GM21381 (cell line): ENCODE data around the gene DUXB.

Experiments used
- ATAC-seq: cut with Tn5 transposase; IDR thresholded peaks from one replicate; pipeline ENCODE4 v1.9.1; 2021; ENCODE audit warnings: mild to moderate bottlenecking, moderate library complexity; ENCODE audit not compliant: unreplicated experiment

Gene DUXB, protein sequence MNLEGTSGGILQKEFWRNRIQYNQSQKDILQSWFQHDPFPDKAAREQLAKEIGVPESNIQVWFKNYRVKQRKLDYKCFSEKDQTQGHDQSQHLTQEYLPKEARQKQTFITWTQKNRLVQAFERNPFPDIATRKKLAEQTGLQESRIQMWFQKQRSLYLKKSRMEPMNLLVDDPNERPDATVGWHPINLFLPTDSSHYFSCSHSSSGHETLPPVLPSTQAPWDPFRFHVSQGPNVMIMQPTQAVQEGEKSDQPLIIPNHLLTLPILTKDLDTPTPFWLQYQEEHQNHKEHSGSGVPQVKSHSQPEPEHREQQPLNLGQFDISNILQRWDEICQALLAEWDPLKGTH

DNA sequence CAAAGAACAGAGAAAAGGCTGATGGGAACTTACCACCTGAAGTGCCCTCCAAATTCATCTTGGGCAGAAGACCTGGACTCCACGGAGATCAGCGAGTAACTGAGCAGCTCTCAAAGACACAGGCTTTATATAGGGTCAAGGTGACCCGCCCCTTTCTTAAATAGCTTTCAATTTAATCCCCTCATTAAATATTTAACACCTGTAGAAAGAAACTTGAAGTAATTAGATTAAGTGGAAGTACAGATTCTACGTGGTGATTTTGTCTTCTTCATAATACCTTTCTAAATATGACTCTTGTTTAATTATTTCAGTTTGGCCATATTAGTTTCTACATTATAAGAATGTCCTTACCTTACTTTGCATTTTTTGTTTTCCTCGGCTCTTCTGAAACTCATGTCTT is at the start of gene DUXB:
Gene DUXB, minus strand, starts transcription at position 101 of the 400 bp plus-strand sequence. Its CDS starts 43 bp downstream, at position 58.
- no peak for ATAC-seq

DNA sequence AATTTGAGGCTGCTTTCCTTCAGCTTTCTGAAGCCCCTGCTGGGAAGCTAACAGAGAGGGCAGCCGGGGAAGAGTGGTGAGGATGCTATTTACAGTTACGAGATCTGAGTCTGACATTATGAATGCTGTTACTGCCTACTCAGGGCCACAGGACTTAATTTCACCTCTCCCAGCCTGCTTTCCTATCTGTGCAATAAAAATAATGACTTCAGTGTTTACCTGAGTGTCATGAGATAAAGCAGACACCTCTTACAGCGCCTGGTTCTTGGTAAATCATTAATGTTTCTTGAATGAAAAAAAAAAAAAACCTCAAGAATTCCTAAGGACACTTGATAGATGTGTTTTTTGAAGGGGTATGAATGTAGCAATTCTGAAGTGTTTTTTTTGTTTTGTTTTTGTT is 49.3 kb upstream of the DUXB start:
- ATAC-seq = no peak

GRCh38 chr16:75746359-75746758 is 45.1 kb upstream of the DUXB start:
- no peak for ATAC-seq

DNA sequence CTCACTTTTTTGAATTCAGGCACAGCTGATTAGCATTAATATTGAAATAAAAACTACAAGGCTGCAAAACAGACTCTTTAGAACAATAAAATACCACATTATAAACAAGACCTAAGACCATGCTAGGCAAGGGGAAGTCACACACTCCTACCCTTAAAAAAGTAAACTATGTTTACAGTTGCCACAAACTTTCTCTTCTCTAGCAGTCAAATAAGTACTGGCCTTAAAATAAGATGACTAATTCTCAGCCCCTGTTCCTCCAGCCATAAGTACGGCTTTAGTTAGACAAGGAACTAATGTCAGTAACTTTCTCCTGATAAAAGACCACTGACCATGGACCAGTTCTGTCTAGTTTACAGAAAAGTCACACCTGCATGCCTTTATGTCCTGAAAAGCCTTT is 44.6 kb upstream of the DUXB start:
- no peak for ATAC-seq

GRCh38 chr16:75745242-75745641 is 44.0 kb upstream of the DUXB start:
- no peak for ATAC-seq

GRCh38 chr16:75742424-75743047 is 41.3 kb upstream of the DUXB start:
- no peak for ATAC-seq

GRCh38 chr16:75733305-75734211 is 32.3 kb upstream of the DUXB start:
- no peak for ATAC-seq

- no peak for ATAC-seq
These were observed 31.6 kb upstream of the DUXB start for GRCh38 chr16:75732871-75733270.

GRCh38 chr16:75727221-75727620 is 26.0 kb upstream of the DUXB start:
- ATAC-seq = no peak

- no peak for ATAC-seq
These were observed 25.1 kb upstream of the DUXB start, which contains the start of gene CPHXL for GRCh38 chr16:75726390-75726789. Gene CPHXL, minus strand, starts transcription at chr16:75726490. Its CDS starts 48 bp downstream, at chr16:75726442.

DNA sequence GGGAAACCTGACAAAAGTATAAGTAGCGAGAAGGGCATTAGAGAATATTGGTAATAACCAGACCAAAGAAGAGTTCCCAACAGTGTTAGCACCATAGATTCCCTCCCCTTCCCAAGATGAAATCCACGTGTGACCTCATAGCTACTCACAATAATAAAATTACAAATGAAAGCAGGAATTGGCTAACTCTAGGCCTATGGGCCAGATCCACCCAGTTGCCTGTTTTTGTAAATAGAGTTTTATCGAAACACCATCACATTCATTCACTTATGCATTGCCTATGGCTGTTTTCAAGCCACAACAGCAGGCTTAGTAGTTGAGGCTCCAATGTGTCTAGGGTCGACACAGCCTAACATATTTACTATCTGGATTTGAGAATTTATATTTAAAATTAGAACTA is 17.2 kb upstream of the DUXB start:
- no peak for ATAC-seq

DNA sequence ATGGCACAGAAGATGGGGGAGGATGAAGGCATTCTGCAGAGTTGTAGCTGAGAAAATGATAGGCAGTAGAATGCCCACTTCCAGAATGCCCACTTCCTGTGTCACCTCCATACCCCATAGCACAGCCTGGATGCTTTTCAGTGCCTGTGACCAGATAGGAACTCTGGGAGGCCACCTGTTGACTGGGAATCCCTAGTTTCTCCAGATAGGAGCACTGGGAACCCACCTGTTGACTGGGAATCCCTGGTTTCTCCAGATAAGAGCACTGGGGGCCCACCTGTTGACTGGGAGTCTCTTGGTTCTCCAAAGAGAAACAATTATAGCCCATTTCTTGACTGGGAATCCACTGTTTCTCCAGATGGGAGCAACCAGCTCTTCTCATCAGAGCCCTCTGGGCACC is 13.4 kb upstream of the DUXB start:
- no peak for ATAC-seq

DNA sequence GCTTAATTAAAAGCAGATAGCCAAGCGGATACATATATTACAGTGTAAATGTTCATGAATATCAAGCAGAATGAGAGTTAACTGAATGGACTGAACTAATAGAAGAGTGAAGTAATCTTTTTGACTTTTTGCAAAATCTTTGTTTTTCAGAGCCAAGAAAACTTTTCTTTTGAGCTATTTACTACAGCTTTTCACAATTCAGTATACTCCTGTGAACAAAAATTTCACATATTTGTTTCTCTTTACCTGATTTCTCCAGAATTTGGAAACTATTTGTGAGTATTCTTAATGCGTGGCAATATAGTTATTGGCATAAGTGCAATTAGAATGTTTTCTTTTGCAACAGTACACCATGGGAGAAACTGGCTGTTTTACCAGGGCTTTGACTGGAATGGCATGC is 9.1 kb upstream of the DUXB start:
- no peak for ATAC-seq

DNA sequence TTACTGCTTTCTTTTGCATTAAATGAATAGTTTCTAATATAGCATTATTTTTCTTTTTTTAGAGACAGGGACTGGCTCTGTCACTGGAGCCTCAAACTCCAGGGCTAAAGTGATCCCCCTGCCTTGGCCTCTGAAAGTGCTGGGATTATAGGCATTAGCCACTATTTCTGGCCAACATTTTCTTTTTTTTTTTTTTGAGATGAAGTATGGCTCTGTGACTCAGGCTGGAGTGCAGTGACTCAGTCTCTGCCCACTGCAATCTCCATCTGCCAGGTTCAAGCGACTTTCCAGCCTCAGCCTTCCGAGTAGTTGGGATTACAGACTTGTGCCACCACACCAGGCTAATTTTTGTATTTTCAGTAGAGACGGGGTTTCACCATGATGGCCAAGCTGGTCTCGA is 2.0 kb upstream of the DUXB start:
- ATAC-seq = no peak

- ATAC-seq = no peak
These were observed 981 bp upstream of the DUXB start for GRCh38 chr16:75702242-75702641.

DNA sequence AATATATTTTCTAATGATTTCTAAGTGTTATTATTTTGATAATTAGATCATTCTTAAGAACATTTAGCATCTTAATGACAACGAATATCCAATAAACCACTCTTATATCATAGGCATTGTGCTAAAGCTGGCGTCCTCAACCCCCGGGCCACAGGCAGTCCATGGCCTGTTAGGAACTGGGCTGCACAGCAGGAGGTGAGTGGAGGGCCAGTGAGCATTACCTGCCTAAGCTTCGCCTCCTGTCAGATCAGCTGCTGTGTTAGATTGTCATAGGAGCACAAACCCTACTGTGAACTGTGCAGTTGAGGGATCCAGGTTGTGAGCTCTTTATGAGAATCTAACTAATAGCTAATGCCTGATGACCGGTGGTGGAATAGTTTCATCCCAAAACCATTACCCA is 3.7 kb downstream of the DUXB start:
- ATAC-seq = no peak

- ATAC-seq = no peak
These were observed 5.6 kb downstream of the DUXB start for GRCh38 chr16:75695708-75696107.

- no peak for ATAC-seq
These were observed 13.9 kb downstream of the DUXB start for GRCh38 chr16:75687361-75687760.

GRCh38 chr16:75682308-75682707 is 19.0 kb downstream of the DUXB start:
- no peak for ATAC-seq

DNA sequence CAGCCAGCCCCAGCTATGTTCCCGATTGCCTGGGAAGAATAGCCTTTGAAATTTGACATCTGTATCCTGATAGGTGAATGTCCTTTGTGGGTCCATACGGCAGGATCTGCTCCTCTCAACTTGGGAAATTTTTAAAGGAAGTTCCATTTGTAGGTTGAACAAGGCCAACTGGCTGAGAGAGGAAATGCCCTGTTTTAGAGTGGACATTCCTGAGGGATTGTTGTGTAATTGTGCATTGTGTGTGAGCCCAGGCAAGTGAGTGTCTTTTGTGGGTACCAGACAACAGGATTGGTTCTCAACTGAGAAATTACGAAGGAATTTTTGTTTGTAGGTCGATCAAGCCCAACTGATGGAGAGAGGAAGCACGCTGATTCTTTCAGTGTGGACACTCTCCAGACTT is 21.9 kb downstream of the DUXB start:
- ATAC-seq = no peak

DNA sequence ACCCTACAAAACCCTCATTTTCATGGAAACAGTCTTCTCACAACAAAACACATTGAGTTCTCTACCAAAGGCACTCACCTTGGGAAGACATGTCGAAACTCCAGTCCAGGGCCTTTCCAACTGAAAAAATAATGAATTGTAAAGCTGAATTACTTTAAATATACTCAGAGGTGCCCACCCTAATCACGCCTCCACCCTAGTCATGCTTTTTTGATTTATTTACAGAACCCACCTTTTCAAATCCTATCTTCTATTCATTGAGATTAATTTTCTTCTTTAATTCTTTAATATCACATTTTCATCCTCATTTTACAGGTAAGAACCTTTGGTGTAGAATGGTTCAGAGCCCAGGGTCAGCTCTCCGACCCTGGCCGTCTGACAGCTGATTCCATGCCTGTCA is 24.4 kb downstream of the DUXB start, which contains the start of gene CPHXL2:
Gene CPHXL2, minus strand, starts transcription at position 101 of the 400 bp plus-strand sequence. Its CDS starts 10 bp downstream, at position 91.
- ATAC-seq = no peak
